Smooth muscle cell (in vitro differentiated cells): ENCODE data around the gene MYO16. TPM values are rescaled to one million over a fixed set of nuclear protein-coding genes. Genes with fewer than 3 reads are reported as not detected.

Experiments
- DNase-seq: peaks from one replicate; lab custom pipeline; 2025; ENCODE audit not compliant: unreplicated experiment; lab: John Stamatoyannopoulos, UW
- H2AFZ ChIP-seq: fragments of 200-600 bp; sonication (generic); 2 replicates; pipeline ENCODE4 v1.6.0; 2016; ENCODE audit warnings: antibody characterized with exemption, low read depth, mild to moderate bottlenecking
- H3F3A ChIP-seq: fragments of 200-600 bp; sonication (generic); 2 replicates; pipeline ENCODE4 v1.6.0; 2017; ENCODE audit warnings: antibody characterized with exemption, low read depth
- H3K27ac ChIP-seq: fragments of 200-600 bp; sonication (generic); 2 replicates; pipeline ENCODE4 v1.5.1; 2016; ENCODE audit warnings: low read depth, mild to moderate bottlenecking
- H3K27me3 ChIP-seq: fragments of 200-600 bp; sonication (generic); 2 replicates; pipeline ENCODE4 v1.6.1; 2016; ENCODE audit warnings: low read depth, mild to moderate bottlenecking
- H3K36me3 ChIP-seq: fragments of 200-600 bp; sonication (generic); 2 replicates; pipeline ENCODE4 v1.5.1; 2016; ENCODE audit warnings: low read depth
- H3K4me1 ChIP-seq: fragments of 200-600 bp; sonication (generic); 2 replicates; pipeline ENCODE4 v1.5.1; 2016; ENCODE audit warnings: low read depth
- H3K4me2 ChIP-seq: fragments of 200-600 bp; sonication (generic); 2 replicates; pipeline ENCODE4 v1.6.0; 2016; ENCODE audit warnings: mild to moderate bottlenecking
- H3K4me3 ChIP-seq: fragments of 200-600 bp; sonication (generic); 2 replicates; pipeline ENCODE4 v1.5.1; 2016; ENCODE audit warnings: mild to moderate bottlenecking
- H3K79me2 ChIP-seq: fragments of 200-600 bp; sonication (generic); 2 replicates; pipeline ENCODE4 v1.6.0; 2016; ENCODE audit warnings: low read depth, mild to moderate bottlenecking
- H3K9ac ChIP-seq: fragments of 200-600 bp; sonication (generic); 2 replicates; pipeline ENCODE4 v1.6.0; 2016; ENCODE audit warnings: low read depth
- H3K9me3 ChIP-seq: fragments of 200-600 bp; sonication (generic); replicated peaks from 2 replicates; pipeline ENCODE4 v1.5.1; 2016; ENCODE audit warnings: low read depth
- H4K20me1 ChIP-seq: fragments of 200-600 bp; sonication (generic); 2 replicates; pipeline ENCODE4 v1.6.0; 2016; ENCODE audit warnings: low read depth
- WGBS: methylation state at CpG from one replicate; pipeline ENCODE4 v1.1.7; 2016; ENCODE audit warnings: low lambda C conversion rate; 5-methylcytosine and 5-hydroxymethylcytosine counted together
- polyA plus RNA-seq: library from polyadenylated mRNA; unstranded; fragments of >200 nt; fragmentation: Nextera tagmentation; extraction: Ambion mirVana; gene quantifications from 2 replicates; pipeline ENCODE4 v1.2.1, GENCODE V29; 2016
- total RNA-seq: library from RNA; depleted of rRNA; stranded (reverse); fragments of >200 nt; gene quantifications from 2 replicates; pipeline ENCODE4 v1.2.3, GENCODE V29; 2014
- TF ChIP-seq, protein P1 (sequence below): fragments of 200-600 bp; sonication (generic); IDR thresholded peaks from 2 replicates; pipeline ENCODE4 v1.5.1; 2017; ENCODE audit warnings: borderline replicate concordance, mild to moderate bottlenecking, antibody characterized with exemption; ENCODE audit not compliant: insufficient read depth, poor library complexity, severe bottlenecking

The MYO16 gene
- total and polyA plus RNA-seq, 2 experiments from 2014 or later: not detected

DNA sequence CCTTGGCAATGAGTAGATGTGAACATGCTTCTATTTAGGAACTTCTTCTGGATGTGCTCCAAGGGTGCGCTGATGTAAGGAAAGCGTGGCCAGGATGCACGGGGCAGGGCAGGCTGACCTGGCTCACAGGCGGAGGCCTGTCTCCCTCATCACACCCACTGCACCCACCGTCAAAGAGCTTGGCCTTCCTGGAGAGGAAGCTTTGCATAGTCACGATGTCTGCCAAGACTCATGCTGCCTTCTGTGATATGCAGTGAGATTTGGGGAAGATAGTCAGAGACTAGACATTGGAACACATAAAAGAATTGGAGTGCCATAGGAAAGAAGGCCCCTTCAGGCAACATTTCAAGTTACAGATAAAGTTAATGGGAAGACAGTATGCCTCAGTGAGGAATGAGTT lies 82.0 kb downstream of the MYO16 start:
- no peak overlapping the region for H3K4me2 ChIP-seq
- no peaks in the 10 kb centered on the region for H3K36me3 ChIP-seq
- no peaks in the 10 kb centered on the region for H3K9me3 ChIP-seq
- H3K4me3 ChIP-seq: no peak overlapping the region
- H3F3A ChIP-seq: no peaks in the 10 kb centered on the region
- no peaks in the 10 kb centered on the region for H4K20me1 ChIP-seq
- no peak overlapping the region for H3K27ac ChIP-seq
- no peaks in the 10 kb centered on the region for H3K27me3 ChIP-seq
- TF ChIP-seq, protein P1, sequence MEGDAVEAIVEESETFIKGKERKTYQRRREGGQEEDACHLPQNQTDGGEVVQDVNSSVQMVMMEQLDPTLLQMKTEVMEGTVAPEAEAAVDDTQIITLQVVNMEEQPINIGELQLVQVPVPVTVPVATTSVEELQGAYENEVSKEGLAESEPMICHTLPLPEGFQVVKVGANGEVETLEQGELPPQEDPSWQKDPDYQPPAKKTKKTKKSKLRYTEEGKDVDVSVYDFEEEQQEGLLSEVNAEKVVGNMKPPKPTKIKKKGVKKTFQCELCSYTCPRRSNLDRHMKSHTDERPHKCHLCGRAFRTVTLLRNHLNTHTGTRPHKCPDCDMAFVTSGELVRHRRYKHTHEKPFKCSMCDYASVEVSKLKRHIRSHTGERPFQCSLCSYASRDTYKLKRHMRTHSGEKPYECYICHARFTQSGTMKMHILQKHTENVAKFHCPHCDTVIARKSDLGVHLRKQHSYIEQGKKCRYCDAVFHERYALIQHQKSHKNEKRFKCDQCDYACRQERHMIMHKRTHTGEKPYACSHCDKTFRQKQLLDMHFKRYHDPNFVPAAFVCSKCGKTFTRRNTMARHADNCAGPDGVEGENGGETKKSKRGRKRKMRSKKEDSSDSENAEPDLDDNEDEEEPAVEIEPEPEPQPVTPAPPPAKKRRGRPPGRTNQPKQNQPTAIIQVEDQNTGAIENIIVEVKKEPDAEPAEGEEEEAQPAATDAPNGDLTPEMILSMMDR: no peak
- no peak for DNase-seq
- H3K79me2 ChIP-seq: no peaks in the 10 kb centered on the region
- H2AFZ ChIP-seq: no peak overlapping the region
- no peak overlapping the region for H3K9ac ChIP-seq
- 88% methylated on average over 6 of the region's 6 CpGs for WGBS
- no peaks in the 10 kb centered on the region for H3K4me1 ChIP-seq

DNA sequence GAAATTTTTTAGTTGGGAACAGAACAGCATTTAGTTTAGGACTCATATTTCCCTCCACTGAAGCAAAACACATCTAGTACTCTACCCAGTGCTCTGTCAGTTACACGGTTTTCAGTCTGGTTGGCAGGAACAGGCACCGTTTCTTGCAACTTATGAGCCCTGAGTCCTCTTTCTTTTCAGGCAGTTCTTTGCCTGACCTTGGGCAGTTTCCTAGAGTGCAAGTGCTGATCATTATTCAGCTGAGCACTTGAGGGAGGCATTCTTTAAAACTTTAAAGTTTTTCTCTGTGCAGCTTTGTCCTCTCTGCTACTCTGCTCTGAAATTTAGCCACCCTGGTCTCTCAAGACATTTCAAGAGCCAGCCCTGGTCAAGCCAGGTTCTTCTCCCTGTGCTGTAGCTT lies 96.1 kb downstream of the MYO16 start:
- H3K9me3 ChIP-seq: no peaks in the 10 kb centered on the region
- 79% methylated on average over 2 of the region's 2 CpGs for WGBS
- no peaks in the 10 kb centered on the region for H3K79me2 ChIP-seq
- H3F3A ChIP-seq: no peaks in the 10 kb centered on the region
- H3K27me3 ChIP-seq: no peaks in the 10 kb centered on the region
- H3K9ac ChIP-seq: no peak overlapping the region
- H3K27ac ChIP-seq: no peak overlapping the region
- no peaks in the 10 kb centered on the region for H3K36me3 ChIP-seq
- H2AFZ ChIP-seq: no peak overlapping the region
- no peak overlapping the region for H3K4me2 ChIP-seq
- H4K20me1 ChIP-seq: no peaks in the 10 kb centered on the region
- no peak overlapping the region for H3K4me3 ChIP-seq
- TF ChIP-seq, protein P1: no peak
- no peaks in the 10 kb centered on the region for H3K4me1 ChIP-seq
- DNase-seq: no peak

DNA sequence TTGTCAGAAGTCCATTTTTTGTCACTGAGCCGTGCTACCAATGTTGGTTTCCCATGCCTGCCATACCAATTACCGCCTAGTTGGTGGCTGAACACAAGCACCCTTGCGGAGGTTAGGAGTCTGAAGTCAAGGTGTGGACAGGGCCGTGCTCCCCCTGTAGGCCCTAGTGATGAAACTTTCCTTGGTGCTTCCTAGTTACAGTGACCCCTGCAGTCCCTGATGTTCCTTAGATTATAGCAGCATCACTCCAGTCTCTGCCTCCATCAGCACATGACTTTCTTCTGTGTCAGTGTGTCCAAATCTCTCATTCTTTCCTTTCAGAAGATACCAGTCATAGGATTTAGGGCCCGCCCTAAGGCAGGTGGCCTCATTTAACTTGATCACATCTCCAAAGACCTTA lies 99.0 kb downstream of the MYO16 start:
- TF ChIP-seq, protein P1: no peak
- WGBS: 42% methylated on average over 5 of the region's 5 CpGs
- Histone ChIP-seq H3K4me3 (no peak overlapping the region), H3K79me2 (no peaks in the 10 kb centered on the region), H2AFZ (no peak overlapping the region), H3K9ac (no peak overlapping the region), H3K4me1 (no peaks in the 10 kb centered on the region), H3K9me3 (no peaks in the 10 kb centered on the region), H3K4me2 (no peak overlapping the region), H3K36me3 (no peaks in the 10 kb centered on the region), H4K20me1 (no peaks in the 10 kb centered on the region), H3F3A (no peaks in the 10 kb centered on the region), H3K27me3 (no peaks in the 10 kb centered on the region), H3K27ac (no peak overlapping the region)
- DNase-seq: no peak

DNA sequence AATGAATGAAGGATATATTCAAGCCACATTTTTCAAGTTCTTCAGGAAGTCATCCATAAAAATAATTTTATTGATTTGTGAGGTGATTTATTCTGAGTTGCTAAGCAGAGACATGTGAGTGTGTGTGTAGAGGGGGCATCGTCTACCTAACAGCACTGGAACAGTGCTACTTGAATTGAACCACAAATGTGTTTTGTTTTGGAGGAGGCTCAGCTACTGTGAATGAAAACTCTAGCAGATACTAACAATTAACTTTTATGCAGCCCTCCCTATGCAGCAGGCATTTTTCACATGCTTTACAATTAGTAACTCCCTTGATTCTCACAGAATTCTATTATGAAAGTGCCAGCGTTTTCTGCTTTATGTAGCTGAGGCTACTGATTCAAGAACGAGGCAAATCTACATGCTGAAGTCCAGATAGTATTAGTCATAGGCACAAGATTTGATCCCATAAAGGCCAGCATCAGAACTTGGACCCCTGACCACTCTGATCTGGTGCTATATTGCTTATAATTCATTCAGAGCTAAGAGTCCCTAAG lies 103.7 kb downstream of the MYO16 start:
- TF ChIP-seq, protein P1: no peak
- Histone ChIP-seq H3K9me3 (no peaks in the 10 kb centered on the region), H3K9ac (no peak overlapping the region), H3K4me2 (no peak overlapping the region), H3K27ac (no peak overlapping the region), H3F3A (no peaks in the 10 kb centered on the region), H4K20me1 (no peaks in the 10 kb centered on the region), H3K27me3 (no peaks in the 10 kb centered on the region), H2AFZ (no peak overlapping the region), H3K79me2 (no peaks in the 10 kb centered on the region), H3K4me3 (no peak overlapping the region), H3K36me3 (no peaks in the 10 kb centered on the region), H3K4me1 (no peaks in the 10 kb centered on the region)
- WGBS: 82% methylated on average over 3 of the region's 3 CpGs
- no peak for DNase-seq
